Neural cell (in vitro differentiated cells): ENCODE measurements around the gene ADCY5. TPM values are rescaled to one million over a fixed set of nuclear protein-coding genes. Genes with fewer than 3 reads are reported as not detected.

Source experiments
- H2AFZ ChIP-seq: fragments of 200-600, 300-800 bp; sonication (generic), shearing (Covaris generic); 2 replicates; pipeline ENCODE4 v1.6.0; 2014; ENCODE audit warnings: low read depth, mild to moderate bottlenecking, antibody characterized with exemption, low read length, moderate library complexity
- H3F3A ChIP-seq: fragments of 200-600 bp; shearing (Covaris generic); 2 replicates; pipeline ENCODE4 v1.6.1; 2016; ENCODE audit warnings: mild to moderate bottlenecking, moderate library complexity, mixed read lengths, antibody characterized with exemption, low read length; ENCODE audit not compliant: insufficient read depth, poor library complexity, severe bottlenecking
- H3K27ac ChIP-seq: fragments of 200-600, 300-800 bp; sonication (generic), shearing (Covaris generic); 2 replicates; pipeline ENCODE4 v1.5.1; 2014; ENCODE audit warnings: mild to moderate bottlenecking, low read length, moderate library complexity
- H3K27me3 ChIP-seq: fragments of 300-800, 200-600 bp; sonication (generic), shearing (Covaris generic); 2 replicates; pipeline ENCODE4 v1.6.0; 2014; ENCODE audit warnings: mild to moderate bottlenecking, low read depth, low read length, moderate library complexity; ENCODE audit not compliant: insufficient read depth
- H3K36me3 ChIP-seq: fragments of 300-800, 200-600 bp; sonication (generic), shearing (Covaris generic); 2 replicates; pipeline ENCODE4 v1.5.1; 2014; ENCODE audit warnings: mild to moderate bottlenecking, antibody characterized with exemption, low read length, moderate library complexity; ENCODE audit not compliant: insufficient read depth
- H3K4me2 ChIP-seq: fragments of 300-800, 200-600 bp; sonication (generic), shearing (Covaris generic); 2 replicates; pipeline ENCODE4 v1.6.0; 2014; ENCODE audit warnings: mild to moderate bottlenecking, low read length
- H3K4me3 ChIP-seq: fragments of 300-800, 200-600 bp; sonication (generic), shearing (Covaris generic); 2 replicates; pipeline ENCODE4 v1.5.1; 2014; ENCODE audit warnings: mild to moderate bottlenecking, low read length, moderate library complexity
- H3K79me2 ChIP-seq: fragments of 200-600 bp; shearing (Covaris generic); replicated peaks from 2 replicates; pipeline ENCODE4 v1.6.0; 2014; ENCODE audit warnings: mild to moderate bottlenecking, low read length, moderate library complexity; ENCODE audit not compliant: insufficient read depth
- H3K9ac ChIP-seq: fragments of 300-800, 200-600 bp; sonication (generic), shearing (Covaris generic); 2 replicates; pipeline ENCODE4 v1.6.1; 2016; ENCODE audit warnings: mild to moderate bottlenecking, low read length, mixed read lengths
- H3K9me2 ChIP-seq: fragments of 200-600 bp; shearing (Covaris generic); 2 replicates; pipeline ENCODE4 v1.6.1; 2016; ENCODE audit warnings: mild to moderate bottlenecking, low read length, mixed read lengths; ENCODE audit not compliant: insufficient read depth
- H3K9me3 ChIP-seq: fragments of 200-600, 300-800 bp; sonication (generic), shearing (Covaris generic); 2 replicates; pipeline ENCODE4 v1.6.1; 2016; ENCODE audit warnings: mild to moderate bottlenecking, mixed run types, low read length, moderate library complexity, mixed read lengths
- H4K20me1 ChIP-seq: fragments of 200-600 bp; shearing (Covaris generic); 2 replicates; pipeline ENCODE4 v1.6.1; 2016; ENCODE audit warnings: mild to moderate bottlenecking, mixed run types; ENCODE audit not compliant: insufficient read depth
- EP300 ChIP-seq: fragments of 450-650 bp; conservative IDR thresholded peaks from 2 replicates; pipeline ENCODE4 v1.6.1; 2014; ENCODE audit warnings: antibody characterized with exemption, mild to moderate bottlenecking, moderate library complexity; ENCODE audit not compliant: poor library complexity, severe bottlenecking
- EZH2 ChIP-seq: fragments of 200-600, 300-800 bp; shearing (Covaris generic), sonication (generic); IDR thresholded peaks from 2 replicates; pipeline ENCODE4 v1.6.1; 2014; ENCODE audit warnings: antibody characterized with exemption, low read length, borderline replicate concordance, mild to moderate bottlenecking; ENCODE audit not compliant: insufficient read depth, poor library complexity, severe bottlenecking
- MXI1 ChIP-seq: fragments of 450-650 bp; conservative IDR thresholded peaks from 2 replicates; pipeline ENCODE4 v1.6.1; 2014; ENCODE audit warnings: antibody characterized with exemption, mild to moderate bottlenecking; ENCODE audit not compliant: poor library complexity, severe bottlenecking
- POLR2AphosphoS5 ChIP-seq: IDR thresholded peaks from 2 replicates; pipeline ENCODE4 v1.6.1; 2012
- RAD21 ChIP-seq: fragments of 450-650 bp; conservative IDR thresholded peaks from 2 replicates; pipeline ENCODE4 v1.6.1; 2014; ENCODE audit warnings: antibody characterized with exemption, mild to moderate bottlenecking, moderate library complexity
- SMC3 ChIP-seq: fragments of 450-650 bp; conservative IDR thresholded peaks from 2 replicates; pipeline ENCODE4 v1.6.1; 2014; ENCODE audit warnings: antibody characterized with exemption, mild to moderate bottlenecking, moderate library complexity; ENCODE audit not compliant: poor library complexity
- TAF1 ChIP-seq: IDR thresholded peaks from 2 replicates; pipeline ENCODE4 v1.6.1; 2012; ENCODE audit warnings: low read depth
- polyA plus RNA-seq: library from polyadenylated mRNA; depleted of rRNA; stranded (reverse); fragments of >200 nt; gene quantifications from 2 replicates; pipeline ENCODE4 v1.2.3, GENCODE V29; 2014
- TF ChIP-seq, protein P1 (sequence below): IDR thresholded peaks from 2 replicates; pipeline ENCODE4 v1.6.1; 2012; ENCODE audit warnings: borderline replicate concordance
- TF ChIP-seq, protein P2 (sequence below): fragments of 450-650 bp; IDR thresholded peaks from 2 replicates; pipeline ENCODE4 v1.5.1; 2014; ENCODE audit warnings: antibody characterized with exemption, mild to moderate bottlenecking, moderate library complexity; ENCODE audit not compliant: poor library complexity, severe bottlenecking

The ADCY5 gene
- polyA plus RNA-seq, 1 donor from 2014 or later, result 7.7 TPM

DNA sequence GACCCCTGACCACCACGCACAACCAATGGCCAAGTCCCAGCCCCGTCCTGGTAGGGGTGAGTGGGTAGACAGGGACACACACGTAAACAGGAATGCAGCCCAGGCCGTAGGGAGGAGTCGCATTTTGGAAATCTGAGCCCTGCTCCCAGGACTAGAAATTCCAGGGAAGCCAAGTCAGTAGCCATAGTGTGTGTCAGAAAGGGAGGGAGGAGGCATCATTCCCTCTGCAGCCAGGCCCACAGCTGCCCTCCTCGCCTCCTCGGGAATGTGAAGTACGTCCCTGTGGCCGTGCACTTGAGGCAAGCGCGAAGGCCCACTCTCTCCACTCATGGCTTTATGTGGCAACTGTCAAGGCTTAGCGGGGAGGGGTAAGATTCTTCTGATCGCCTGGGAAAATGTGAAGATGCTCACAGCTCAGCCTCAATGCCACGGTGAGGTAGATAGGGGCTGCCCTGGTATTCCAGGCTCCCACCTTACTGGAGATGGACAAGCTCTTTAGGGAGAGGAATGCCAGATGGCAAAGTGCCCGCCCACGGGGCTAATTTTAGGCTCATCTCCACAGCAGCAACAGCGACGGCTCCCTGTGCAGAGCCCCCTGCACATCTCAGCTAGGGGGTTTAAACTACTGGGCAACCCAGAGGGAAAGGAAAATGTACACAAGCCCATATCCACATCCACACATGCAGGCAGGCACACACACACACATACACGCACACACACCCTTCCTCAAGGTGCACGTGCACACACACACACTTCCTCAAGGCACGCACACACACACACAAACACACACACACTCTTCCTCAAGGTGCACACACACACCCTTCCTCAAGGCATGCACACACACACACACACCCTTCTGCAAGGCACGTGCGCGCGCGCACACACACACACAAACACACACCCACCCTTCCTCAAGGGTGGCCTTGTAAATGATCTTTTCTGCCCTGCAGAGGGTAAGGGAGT is 65.5 kb downstream of the ADCY5 start:
- no peaks in the 10 kb centered on the region for H4K20me1 ChIP-seq
- no peak overlapping the region for H3K27ac ChIP-seq
- H3K9me3 ChIP-seq, result no peaks in the 10 kb centered on the region
- no peak overlapping the region for H3K4me3 ChIP-seq
- no peaks in the 10 kb centered on the region for H3K27me3 ChIP-seq
- H3K79me2 ChIP-seq, result no peaks in the 10 kb centered on the region
- H2AFZ ChIP-seq, result no peak overlapping the region
- TF ChIP-seq SMC3, result no peak
- TF ChIP-seq, protein P1, sequence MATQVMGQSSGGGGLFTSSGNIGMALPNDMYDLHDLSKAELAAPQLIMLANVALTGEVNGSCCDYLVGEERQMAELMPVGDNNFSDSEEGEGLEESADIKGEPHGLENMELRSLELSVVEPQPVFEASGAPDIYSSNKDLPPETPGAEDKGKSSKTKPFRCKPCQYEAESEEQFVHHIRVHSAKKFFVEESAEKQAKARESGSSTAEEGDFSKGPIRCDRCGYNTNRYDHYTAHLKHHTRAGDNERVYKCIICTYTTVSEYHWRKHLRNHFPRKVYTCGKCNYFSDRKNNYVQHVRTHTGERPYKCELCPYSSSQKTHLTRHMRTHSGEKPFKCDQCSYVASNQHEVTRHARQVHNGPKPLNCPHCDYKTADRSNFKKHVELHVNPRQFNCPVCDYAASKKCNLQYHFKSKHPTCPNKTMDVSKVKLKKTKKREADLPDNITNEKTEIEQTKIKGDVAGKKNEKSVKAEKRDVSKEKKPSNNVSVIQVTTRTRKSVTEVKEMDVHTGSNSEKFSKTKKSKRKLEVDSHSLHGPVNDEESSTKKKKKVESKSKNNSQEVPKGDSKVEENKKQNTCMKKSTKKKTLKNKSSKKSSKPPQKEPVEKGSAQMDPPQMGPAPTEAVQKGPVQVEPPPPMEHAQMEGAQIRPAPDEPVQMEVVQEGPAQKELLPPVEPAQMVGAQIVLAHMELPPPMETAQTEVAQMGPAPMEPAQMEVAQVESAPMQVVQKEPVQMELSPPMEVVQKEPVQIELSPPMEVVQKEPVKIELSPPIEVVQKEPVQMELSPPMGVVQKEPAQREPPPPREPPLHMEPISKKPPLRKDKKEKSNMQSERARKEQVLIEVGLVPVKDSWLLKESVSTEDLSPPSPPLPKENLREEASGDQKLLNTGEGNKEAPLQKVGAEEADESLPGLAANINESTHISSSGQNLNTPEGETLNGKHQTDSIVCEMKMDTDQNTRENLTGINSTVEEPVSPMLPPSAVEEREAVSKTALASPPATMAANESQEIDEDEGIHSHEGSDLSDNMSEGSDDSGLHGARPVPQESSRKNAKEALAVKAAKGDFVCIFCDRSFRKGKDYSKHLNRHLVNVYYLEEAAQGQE, result no peak
- TF ChIP-seq TAF1, result no peak
- TF ChIP-seq, protein P2, sequence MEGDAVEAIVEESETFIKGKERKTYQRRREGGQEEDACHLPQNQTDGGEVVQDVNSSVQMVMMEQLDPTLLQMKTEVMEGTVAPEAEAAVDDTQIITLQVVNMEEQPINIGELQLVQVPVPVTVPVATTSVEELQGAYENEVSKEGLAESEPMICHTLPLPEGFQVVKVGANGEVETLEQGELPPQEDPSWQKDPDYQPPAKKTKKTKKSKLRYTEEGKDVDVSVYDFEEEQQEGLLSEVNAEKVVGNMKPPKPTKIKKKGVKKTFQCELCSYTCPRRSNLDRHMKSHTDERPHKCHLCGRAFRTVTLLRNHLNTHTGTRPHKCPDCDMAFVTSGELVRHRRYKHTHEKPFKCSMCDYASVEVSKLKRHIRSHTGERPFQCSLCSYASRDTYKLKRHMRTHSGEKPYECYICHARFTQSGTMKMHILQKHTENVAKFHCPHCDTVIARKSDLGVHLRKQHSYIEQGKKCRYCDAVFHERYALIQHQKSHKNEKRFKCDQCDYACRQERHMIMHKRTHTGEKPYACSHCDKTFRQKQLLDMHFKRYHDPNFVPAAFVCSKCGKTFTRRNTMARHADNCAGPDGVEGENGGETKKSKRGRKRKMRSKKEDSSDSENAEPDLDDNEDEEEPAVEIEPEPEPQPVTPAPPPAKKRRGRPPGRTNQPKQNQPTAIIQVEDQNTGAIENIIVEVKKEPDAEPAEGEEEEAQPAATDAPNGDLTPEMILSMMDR, result no peak
- TF ChIP-seq EZH2, result no peak
- no peaks in the 10 kb centered on the region for H3K9me2 ChIP-seq
- no peaks in the 10 kb centered on the region for H3F3A ChIP-seq
- H3K4me2 ChIP-seq, result no peak overlapping the region
- H3K36me3 ChIP-seq, result no peaks in the 10 kb centered on the region
- no peak overlapping the region for H3K9ac ChIP-seq

DNA sequence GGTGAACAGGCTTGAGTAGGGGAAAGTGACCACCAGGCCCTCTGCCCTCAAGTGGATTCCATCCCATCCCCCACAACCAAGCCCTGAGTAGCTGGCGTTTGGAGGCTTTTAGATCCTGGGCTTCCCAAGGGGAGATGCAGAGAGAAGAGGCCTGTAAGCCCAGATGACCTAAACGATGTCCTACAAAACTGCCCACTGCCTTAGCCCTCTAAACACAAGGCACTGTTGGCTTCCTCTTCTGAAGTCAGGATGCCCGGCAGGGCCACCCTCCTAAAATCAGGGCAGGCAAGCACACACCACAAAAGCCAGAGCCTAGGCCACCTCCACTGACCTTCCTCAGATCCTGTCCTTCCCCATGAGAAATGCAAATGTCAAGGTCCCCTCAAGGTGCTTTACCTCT is 68.6 kb downstream of the ADCY5 start:
- no peak overlapping the region for H2AFZ ChIP-seq
- no peak overlapping the region for H3K4me3 ChIP-seq
- no peaks in the 10 kb centered on the region for H3K9me2 ChIP-seq
- no peak overlapping the region for H3K4me2 ChIP-seq
- H3K36me3 ChIP-seq, result no peaks in the 10 kb centered on the region
- no peak overlapping the region for H3K27ac ChIP-seq
- H3K9ac ChIP-seq, result no peak overlapping the region
- no peaks in the 10 kb centered on the region for H3K9me3 ChIP-seq
- no peaks in the 10 kb centered on the region for H3F3A ChIP-seq
- H3K27me3 ChIP-seq, result no peaks in the 10 kb centered on the region
- TF ChIP-seq, protein P1, result no peak
- no peak for TF ChIP-seq MXI1
- TF ChIP-seq EZH2, result no peak
- TF ChIP-seq EP300, result no peak
- TF ChIP-seq POLR2AphosphoS5, result no peak
- TF ChIP-seq SMC3, result no peak
- TF ChIP-seq RAD21, result no peak
- TF ChIP-seq, protein P2, result no peak
- no peak for TF ChIP-seq TAF1
- no peaks in the 10 kb centered on the region for H3K79me2 ChIP-seq
- no peaks in the 10 kb centered on the region for H4K20me1 ChIP-seq
